HepG2 (cell line): ENCODE measurements around the gene TMEM62. TPM values are rescaled to one million over a fixed set of nuclear protein-coding genes. Genes with fewer than 3 reads are reported as not detected.

Experiments used
- ARNTL ChIP-seq: sonication (generic); formaldehyde crosslinking; IDR thresholded peaks from 2 replicates; pipeline ENCODE4 v1.4.0; 2020; ENCODE audit warnings: mild to moderate bottlenecking, missing genetic modification reagents
- BRD4 ChIP-seq: sonication (generic); formaldehyde crosslinking; IDR thresholded peaks from 2 replicates; pipeline ENCODE4 v1.4.0; 2020; ENCODE audit warnings: missing genetic modification reagents
- DPF2 ChIP-seq: sonication (generic); formaldehyde crosslinking; IDR thresholded peaks from 2 replicates; pipeline ENCODE4 v1.4.0; 2020; ENCODE audit warnings: mild to moderate bottlenecking, low read depth, missing genetic modification reagents, borderline replicate concordance
- EHMT2 ChIP-seq: fragments of 200-600 bp; sonication (generic); IDR thresholded peaks from 2 replicates; pipeline ENCODE4 v1.7.0; 2017; ENCODE audit warnings: antibody characterized with exemption, low read depth, low read length, borderline replicate concordance
- ELF4 ChIP-seq: sonication (generic); formaldehyde crosslinking; IDR thresholded peaks from 2 replicates; pipeline ENCODE4 v1.5.0; 2020; ENCODE audit warnings: missing genetic modification reagents, mild to moderate bottlenecking, moderate library complexity, borderline replicate concordance
- GATAD2A ChIP-seq: IDR thresholded peaks from 2 replicates; pipeline ENCODE4 v1.6.1; 2016
- MAFG ChIP-seq: sonication (generic); formaldehyde crosslinking; IDR thresholded peaks from 2 replicates; pipeline ENCODE4 v1.5.1; 2020; ENCODE audit warnings: mild to moderate bottlenecking, missing genetic modification reagents
- MTA1 ChIP-seq: sonication (generic); formaldehyde crosslinking; IDR thresholded peaks from 2 replicates; pipeline ENCODE4 v1.4.0; 2020; ENCODE audit warnings: missing genetic modification reagents, mild to moderate bottlenecking, borderline replicate concordance
- MXD4 ChIP-seq: IDR thresholded peaks from 2 replicates; pipeline ENCODE4 v1.6.1; 2016; ENCODE audit warnings: mild to moderate bottlenecking, missing biosample characterization, missing genetic modification reagents
- MYC ChIP-seq: sonication (generic); formaldehyde crosslinking; IDR thresholded peaks from 2 replicates; pipeline ENCODE4 v1.9.0; 2021; ENCODE audit warnings: missing genetic modification reagents, borderline replicate concordance
- ONECUT2 ChIP-seq: sonication (generic); formaldehyde crosslinking; IDR thresholded peaks from 2 replicates; pipeline ENCODE4 v1.4.0; 2020; ENCODE audit warnings: missing genetic modification reagents
- REL ChIP-seq: sonication (generic); formaldehyde crosslinking; conservative IDR thresholded peaks from 2 replicates; pipeline ENCODE4 v1.8.0; 2022; ENCODE audit warnings: mild to moderate bottlenecking, missing genetic modification reagents, moderate library complexity
- SP5 ChIP-seq: IDR thresholded peaks from 2 replicates; pipeline ENCODE4 v1.6.1; 2016; ENCODE audit warnings: low read depth, borderline replicate concordance
- ZNF138 ChIP-seq: sonication (generic); formaldehyde crosslinking; IDR thresholded peaks from 2 replicates; pipeline ENCODE4 v1.5.0; 2020; ENCODE audit warnings: mild to moderate bottlenecking, low read depth, missing genetic modification reagents
- ZNF292 ChIP-seq: sonication (generic); formaldehyde crosslinking; IDR thresholded peaks from 2 replicates; pipeline ENCODE4 v1.8.1; 2022; ENCODE audit warnings: mild to moderate bottlenecking, low read depth, missing genetic modification reagents, borderline replicate concordance
- ZNF362 ChIP-seq: sonication (generic); formaldehyde crosslinking; IDR thresholded peaks from 2 replicates; pipeline ENCODE4 v1.4.0; 2020; ENCODE audit warnings: missing genetic modification reagents, mild to moderate bottlenecking, borderline replicate concordance
- ZNF430 ChIP-seq: sonication (generic); formaldehyde crosslinking; IDR thresholded peaks from 2 replicates; pipeline ENCODE4 v1.9.0; 2021; ENCODE audit warnings: mild to moderate bottlenecking, missing genetic modification reagents
- ZNF460 ChIP-seq: sonication (generic); formaldehyde crosslinking; IDR thresholded peaks from 2 replicates; pipeline ENCODE4 v1.5.1; 2020; ENCODE audit warnings: missing genetic modification reagents, mild to moderate bottlenecking, borderline replicate concordance
- ZNF607 ChIP-seq: sonication (generic); formaldehyde crosslinking; IDR thresholded peaks from 2 replicates; pipeline ENCODE4 v1.5.1; 2020; ENCODE audit warnings: missing genetic modification reagents, mild to moderate bottlenecking, borderline replicate concordance
- ZNF761 ChIP-seq: sonication (generic); formaldehyde crosslinking; conservative IDR thresholded peaks from 2 replicates; pipeline ENCODE4 v1.4.0; 2020; ENCODE audit warnings: mild to moderate bottlenecking, missing genetic modification reagents
- ZNF781 ChIP-seq: sonication (generic); formaldehyde crosslinking; IDR thresholded peaks from 2 replicates; pipeline ENCODE4 v1.5.1; 2020; ENCODE audit warnings: borderline replicate concordance, mild to moderate bottlenecking, missing genetic modification reagents; ENCODE audit errors: not compliant biosample characterization
- ZNF782 ChIP-seq: sonication (generic); formaldehyde crosslinking; IDR thresholded peaks from 2 replicates; pipeline ENCODE4 v1.4.0; 2020; ENCODE audit warnings: missing genetic modification reagents, mild to moderate bottlenecking, borderline replicate concordance
- polyA plus RNA-seq, 8 experiments: library from polyadenylated mRNA; depleted of rRNA in 3 of 8; stranded (reverse) in 7 of 8; unstranded in 1 of 8; fragments of >200 nt; fragmentation: Illumina TruSeq in 4 of 8; extraction: Trizol in 4 of 8; gene quantifications; 2 replicates each; pipeline versions ENCODE4 v1.2.1 to v1.2.3, GENCODE V29; 2011 to 2016; ENCODE audit warnings: low read depth in 4 of 8, missing spikeins in 1 of 8, mixed read lengths in 1 of 8; ENCODE audit not compliant: insufficient read depth in 1 of 8
- total RNA-seq, 5 experiments: library from RNA; depleted of rRNA; stranded (reverse); fragments of >200 nt; fragmentation: Illumina TruSeq; extraction: Trizol; gene quantifications; 2 replicates each; pipeline ENCODE4 v1.2.3, GENCODE V29; 2016; ENCODE audit warnings: low read depth in 1 of 5
- TF ChIP-seq, protein P1 (sequence below): fragments of 450-650 bp; IDR thresholded peaks from 2 replicates; pipeline ENCODE4 v1.6.1; 2016
- TF ChIP-seq, protein P2 (sequence below): sonication (generic); formaldehyde crosslinking; IDR thresholded peaks from 2 replicates; pipeline ENCODE4 v1.9.0; 2021; ENCODE audit warnings: missing genetic modification reagents, borderline replicate concordance
- TF ChIP-seq, protein P3 (sequence below): sonication (generic); formaldehyde crosslinking; IDR thresholded peaks from 2 replicates; pipeline ENCODE4 v1.5.0; 2020; ENCODE audit warnings: missing genetic modification reagents

TMEM62 gene
- total and polyA plus RNA-seq, 2 of the 13 experiments (the other 11 are each of a cell fraction or from before 2014, with no cell fraction given) = 14.2 to 20.9 TPM

GRCh38 chr15:43132830-43133429 is 456 bp upstream of the TMEM62 start (continued):
- TF ChIP-seq ZNF362 (CRISPR knock-in tag) (0 out of 2 replicates have a peak, but pooled peaks have one; percentile 23), ZNF430 (CRISPR knock-in tag) (no peak), ZNF781 (CRISPR knock-in tag) (peak; percentile 42), ZNF138 (CRISPR knock-in tag) (no peak), GATAD2A (no peak), MXD4 (CRISPR knock-in tag) (no peak), EHMT2 (no peak), BRD4 (CRISPR knock-in tag) (no peak), DPF2 (CRISPR knock-in tag) (no peak), ARNTL (CRISPR knock-in tag) (peak; percentile 24; the same call in 1 of the 2 replicates), MAFG (CRISPR knock-in tag) (no peak), ZNF761 (CRISPR knock-in tag) (no peak), MTA1 (no peak), MYC (CRISPR knock-in tag) (no peak), ZNF607 (CRISPR knock-in tag) (no peak), ZNF292 (CRISPR knock-in tag) (peak; percentile 46; the same call in 1 of the 2 replicates), SP5 (CRISPR knock-in tag) (no peak), ELF4 (CRISPR knock-in tag) (no peak), REL (no peak), ZNF782 (CRISPR knock-in tag) (no peak), ONECUT2 (CRISPR knock-in tag) (no peak; the same call in 1 of the 2 replicates), ZNF460 (CRISPR knock-in tag) (no peak)
- TF ChIP-seq, protein P1, sequence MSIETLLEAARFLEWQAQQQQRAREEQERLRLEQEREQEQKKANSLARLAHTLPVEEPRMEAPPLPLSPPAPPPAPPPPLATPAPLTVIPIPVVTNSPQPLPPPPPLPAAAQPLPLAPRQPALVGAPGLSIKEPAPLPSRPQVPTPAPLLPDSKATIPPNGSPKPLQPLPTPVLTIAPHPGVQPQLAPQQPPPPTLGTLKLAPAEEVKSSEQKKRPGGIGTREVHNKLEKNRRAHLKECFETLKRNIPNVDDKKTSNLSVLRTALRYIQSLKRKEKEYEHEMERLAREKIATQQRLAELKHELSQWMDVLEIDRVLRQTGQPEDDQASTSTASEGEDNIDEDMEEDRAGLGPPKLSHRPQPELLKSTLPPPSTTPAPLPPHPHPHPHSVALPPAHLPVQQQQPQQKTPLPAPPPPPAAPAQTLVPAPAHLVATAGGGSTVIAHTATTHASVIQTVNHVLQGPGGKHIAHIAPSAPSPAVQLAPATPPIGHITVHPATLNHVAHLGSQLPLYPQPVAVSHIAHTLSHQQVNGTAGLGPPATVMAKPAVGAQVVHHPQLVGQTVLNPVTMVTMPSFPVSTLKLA = no peak
- TF ChIP-seq, protein P2, sequence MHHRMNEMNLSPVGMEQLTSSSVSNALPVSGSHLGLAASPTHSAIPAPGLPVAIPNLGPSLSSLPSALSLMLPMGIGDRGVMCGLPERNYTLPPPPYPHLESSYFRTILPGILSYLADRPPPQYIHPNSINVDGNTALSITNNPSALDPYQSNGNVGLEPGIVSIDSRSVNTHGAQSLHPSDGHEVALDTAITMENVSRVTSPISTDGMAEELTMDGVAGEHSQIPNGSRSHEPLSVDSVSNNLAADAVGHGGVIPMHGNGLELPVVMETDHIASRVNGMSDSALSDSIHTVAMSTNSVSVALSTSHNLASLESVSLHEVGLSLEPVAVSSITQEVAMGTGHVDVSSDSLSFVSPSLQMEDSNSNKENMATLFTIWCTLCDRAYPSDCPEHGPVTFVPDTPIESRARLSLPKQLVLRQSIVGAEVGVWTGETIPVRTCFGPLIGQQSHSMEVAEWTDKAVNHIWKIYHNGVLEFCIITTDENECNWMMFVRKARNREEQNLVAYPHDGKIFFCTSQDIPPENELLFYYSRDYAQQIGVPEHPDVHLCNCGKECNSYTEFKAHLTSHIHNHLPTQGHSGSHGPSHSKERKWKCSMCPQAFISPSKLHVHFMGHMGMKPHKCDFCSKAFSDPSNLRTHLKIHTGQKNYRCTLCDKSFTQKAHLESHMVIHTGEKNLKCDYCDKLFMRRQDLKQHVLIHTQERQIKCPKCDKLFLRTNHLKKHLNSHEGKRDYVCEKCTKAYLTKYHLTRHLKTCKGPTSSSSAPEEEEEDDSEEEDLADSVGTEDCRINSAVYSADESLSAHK (CRISPR knock-in tag) = no peak
- TF ChIP-seq, protein P3, sequence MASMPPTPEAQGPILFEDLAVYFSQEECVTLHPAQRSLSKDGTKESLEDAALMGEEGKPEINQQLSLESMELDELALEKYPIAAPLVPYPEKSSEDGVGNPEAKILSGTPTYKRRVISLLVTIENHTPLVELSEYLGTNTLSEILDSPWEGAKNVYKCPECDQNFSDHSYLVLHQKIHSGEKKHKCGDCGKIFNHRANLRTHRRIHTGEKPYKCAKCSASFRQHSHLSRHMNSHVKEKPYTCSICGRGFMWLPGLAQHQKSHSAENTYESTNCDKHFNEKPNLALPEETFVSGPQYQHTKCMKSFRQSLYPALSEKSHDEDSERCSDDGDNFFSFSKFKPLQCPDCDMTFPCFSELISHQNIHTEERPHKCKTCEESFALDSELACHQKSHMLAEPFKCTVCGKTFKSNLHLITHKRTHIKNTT (CRISPR knock-in tag) = no peak
